Immature natural killer cell (primary cell): Measurements from ENCODE around the gene CNTN6. TPM values are rescaled to one million over a fixed set of nuclear protein-coding genes. Genes with fewer than 3 reads are reported as not detected.

Source experiments
- DNase-seq, 3 donors: peaks; one replicate each; pipeline ENCODE4 v3.0.0; 2022; ENCODE audit warnings: mixed read lengths in 1 of 3
- H3K27ac Mint-ChIP-seq, 6 donors: one replicate each; pipeline ENCODE4 v1.8.0; 2020; ENCODE audit warnings: mixed read lengths in 6 of 6, mild to moderate bottlenecking in 5 of 6, inconsistent platforms in 4 of 6, moderate library complexity in 3 of 6
- H3K27me3 Mint-ChIP-seq, 3 donors: one replicate each; pipeline ENCODE4 v1.8.0; 2020 to 2021; ENCODE audit warnings: low read depth in 3 of 3, mild to moderate bottlenecking in 3 of 3, mixed read lengths in 3 of 3, moderate library complexity in 3 of 3, inconsistent platforms in 1 of 3
- H3K36me3 Mint-ChIP-seq, 3 donors: one replicate each; pipeline ENCODE4 v1.8.0; 2020; ENCODE audit warnings: mixed read lengths in 3 of 3, inconsistent platforms in 2 of 3, mild to moderate bottlenecking in 2 of 3
- H3K4me1 Mint-ChIP-seq, 2 donors: one replicate each; pipeline ENCODE4 v1.8.0; 2020; ENCODE audit warnings: inconsistent platforms in 2 of 2, mild to moderate bottlenecking in 2 of 2, mixed read lengths in 2 of 2, moderate library complexity in 1 of 2
- H3K4me3 Mint-ChIP-seq, 5 donors: one replicate each; pipeline ENCODE4 v1.8.0; 2020; ENCODE audit warnings: mild to moderate bottlenecking in 5 of 5, mixed read lengths in 5 of 5, inconsistent platforms in 3 of 5, moderate library complexity in 3 of 5
- H3K9me3 Mint-ChIP-seq, 6 donors: one replicate each; pipeline ENCODE4 v1.8.0; 2020; ENCODE audit warnings: mild to moderate bottlenecking in 6 of 6, mixed read lengths in 6 of 6, inconsistent platforms in 4 of 6, moderate library complexity in 3 of 6
- polyA plus RNA-seq, 3 donors: library from polyadenylated mRNA; unstranded; fragments of 300-500 nt; fragmentation: Illumina TruSeq; gene quantifications; one replicate each; pipeline ENCODE4 v1.2.3, GENCODE V29; 2021

Gene CNTN6
- polyA plus RNA-seq, 3 donors from 2014 or later: not detected

DNA sequence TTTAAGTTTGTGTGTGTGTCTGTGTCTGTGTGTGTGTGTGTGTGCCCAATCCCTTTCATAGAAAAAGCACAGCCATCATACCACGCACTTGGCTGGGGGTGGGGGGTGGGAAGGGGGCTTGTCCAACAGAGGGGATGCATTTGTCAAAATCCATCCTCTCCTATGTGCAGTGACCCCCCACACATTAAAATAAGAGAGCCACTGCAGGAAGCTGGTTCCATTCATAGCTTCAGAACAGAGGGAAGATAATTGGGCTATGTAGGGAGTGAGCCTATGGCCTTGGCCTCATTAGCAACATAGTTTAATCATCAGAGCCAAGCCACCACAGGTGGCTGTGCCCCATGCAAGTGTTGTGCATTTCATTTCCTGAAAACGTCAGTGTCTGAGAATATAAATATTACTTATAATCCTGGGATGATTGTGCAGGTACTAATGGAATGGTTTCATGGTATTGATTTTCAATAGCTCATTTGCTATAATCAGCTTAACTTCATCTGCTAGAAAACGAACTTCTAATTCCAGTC, 330.8 kb downstream of the CNTN6 start:
- no peaks in the 10 kb centered on the region for H3K4me1 Mint-ChIP-seq
- H3K36me3 Mint-ChIP-seq: no peaks in the 10 kb centered on the region
- no peak for DNase-seq
- no peak overlapping the region for H3K27ac Mint-ChIP-seq
- no peak overlapping the region for H3K4me3 Mint-ChIP-seq
- H3K9me3 Mint-ChIP-seq: peaks cover 4 to 46% (median 14%) of the 10 kb centered on the region in 6 donors
- H3K27me3 Mint-ChIP-seq: no peaks in the 10 kb centered on the region

DNA sequence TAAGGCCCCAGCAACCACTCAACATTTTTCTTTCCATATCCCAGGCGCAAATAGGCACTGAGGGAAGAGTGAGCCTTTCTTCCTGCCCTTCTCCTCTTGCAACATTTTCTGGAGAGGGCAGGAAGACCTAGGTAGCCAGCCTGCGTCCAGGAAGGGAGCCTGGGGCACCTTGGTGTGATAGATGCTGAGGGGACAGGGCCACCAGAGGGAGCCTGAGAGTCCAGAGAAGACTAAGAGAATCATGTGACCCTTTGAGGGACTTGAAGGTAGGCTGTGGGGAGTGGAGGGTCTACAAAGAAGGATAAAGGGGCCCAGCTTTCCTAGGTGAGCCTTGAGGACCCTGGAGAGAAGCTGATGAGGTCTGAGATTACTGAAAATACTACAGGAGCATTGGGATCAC, 346.6 kb downstream of the CNTN6 start:
- Mint-ChIP-seq H3K4me1 (no peaks in the 10 kb centered on the region), H3K4me3 (no peak overlapping the region), H3K27me3 (no peaks in the 10 kb centered on the region), H3K27ac (no peak overlapping the region), H3K36me3 (no peaks in the 10 kb centered on the region), H3K9me3 (peaks cover 2 to 54% (median 17%) of the 10 kb centered on the region in 6 donors)
- no peak for DNase-seq

DNA sequence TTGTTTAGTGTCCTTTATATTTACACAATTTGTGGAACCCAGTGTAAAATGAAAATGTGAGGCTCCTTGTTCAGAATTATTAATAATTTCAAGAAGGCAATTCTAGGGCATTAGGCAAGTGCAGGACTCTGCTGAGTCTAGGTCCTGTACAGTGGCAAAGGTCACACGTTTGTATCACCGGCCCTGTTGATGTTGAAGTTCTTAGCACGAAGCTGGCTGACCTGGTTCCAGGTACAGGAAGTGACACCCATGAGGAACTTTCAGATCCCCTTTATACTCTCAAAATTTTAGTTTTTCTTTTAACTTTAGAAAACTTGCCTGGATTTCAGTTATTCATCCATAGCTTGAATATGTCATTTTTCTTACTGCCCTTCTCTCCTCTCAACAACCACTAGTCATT, 349.4 kb downstream of the CNTN6 start:
- DNase-seq: no peak
- Mint-ChIP-seq H3K4me3 (no peak overlapping the region), H3K4me1 (no peaks in the 10 kb centered on the region), H3K36me3 (no peaks in the 10 kb centered on the region), H3K27ac (no peak overlapping the region), H3K9me3 (peaks cover 6 to 59% (median 19%) of the 10 kb centered on the region in 6 donors), H3K27me3 (no peaks in the 10 kb centered on the region)

DNA sequence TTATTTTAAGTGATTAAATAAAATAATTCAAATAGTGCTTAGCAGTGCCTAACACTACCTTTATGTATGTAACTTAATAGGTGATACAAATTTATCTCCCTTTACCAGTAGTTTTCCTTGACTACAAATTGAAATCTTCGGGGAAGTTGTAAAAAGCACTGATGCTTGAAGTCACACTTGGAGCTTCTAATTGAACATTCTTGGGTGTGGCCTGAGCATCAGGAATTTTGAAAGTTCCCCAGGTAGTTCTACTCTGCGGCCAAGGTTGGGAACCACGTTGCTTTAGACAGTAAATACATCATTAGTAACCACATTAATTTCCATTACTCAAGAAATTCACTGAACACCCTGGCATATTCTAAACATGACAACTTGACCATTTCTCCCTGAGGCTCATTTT, 351.4 kb downstream of the CNTN6 start:
- H3K4me3 Mint-ChIP-seq: no peak overlapping the region
- no peaks in the 10 kb centered on the region for H3K27me3 Mint-ChIP-seq

DNA sequence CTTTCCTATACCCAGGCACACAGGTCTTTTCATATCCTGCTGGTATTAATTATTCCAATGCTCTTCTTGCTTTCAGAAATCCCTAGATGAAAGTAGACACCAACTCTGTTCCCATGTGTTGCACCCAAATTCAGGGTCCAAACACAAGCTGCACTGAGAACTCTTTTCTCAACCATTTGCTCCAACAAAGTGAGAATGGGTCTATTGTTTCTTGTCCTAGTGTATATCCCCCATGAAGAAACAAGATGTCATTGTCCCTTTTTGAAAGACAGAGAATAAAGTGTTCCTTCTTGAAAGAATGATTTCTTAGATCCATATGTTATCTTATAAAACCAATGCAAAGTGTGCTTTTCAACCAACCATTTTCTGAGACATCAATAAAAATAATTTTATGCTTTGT, 353.7 kb downstream of the CNTN6 start:
- Mint-ChIP-seq H3K27ac (no peak overlapping the region), H3K4me3 (no peak overlapping the region), H3K27me3 (no peaks in the 10 kb centered on the region), H3K36me3 (no peaks in the 10 kb centered on the region), H3K4me1 (no peaks in the 10 kb centered on the region), H3K9me3 (peaks cover 9 to 49% (median 15%) of the 10 kb centered on the region in 6 donors)
- no peak for DNase-seq

More for the DNA sequence above, 351.4 kb downstream of the CNTN6 start:
- no peak for DNase-seq
- no peaks in the 10 kb centered on the region for H3K4me1 Mint-ChIP-seq
- H3K36me3 Mint-ChIP-seq: no peaks in the 10 kb centered on the region
- no peak overlapping the region for H3K27ac Mint-ChIP-seq
- H3K9me3 Mint-ChIP-seq: peaks cover 7 to 61% (median 20%) of the 10 kb centered on the region in 6 donors

DNA sequence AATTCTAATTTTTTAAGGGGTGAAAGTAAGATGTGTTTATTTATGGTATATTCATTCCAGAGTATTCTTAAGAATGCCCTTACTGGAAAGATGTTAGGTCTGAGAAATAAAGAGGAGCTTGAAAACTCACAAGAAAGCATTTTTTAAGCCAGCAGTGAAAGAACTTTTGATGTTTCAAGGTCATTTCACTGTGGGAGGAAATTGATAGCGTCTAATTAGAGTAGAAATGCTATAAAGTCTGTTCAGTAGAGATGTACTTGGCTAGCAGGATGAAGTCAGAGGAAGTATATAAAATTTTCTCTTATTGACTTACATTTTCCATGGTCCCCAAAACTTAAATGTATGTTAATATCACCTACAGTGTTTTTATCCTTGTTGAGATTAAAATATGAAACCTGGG, 354.6 kb downstream of the CNTN6 start:
- Mint-ChIP-seq H3K4me1 (no peaks in the 10 kb centered on the region), H3K36me3 (no peaks in the 10 kb centered on the region), H3K27me3 (no peaks in the 10 kb centered on the region), H3K9me3 (peaks cover 9 to 53% (median 18%) of the 10 kb centered on the region in 6 donors), H3K27ac (no peak overlapping the region), H3K4me3 (no peak overlapping the region)
- no peak for DNase-seq

DNA sequence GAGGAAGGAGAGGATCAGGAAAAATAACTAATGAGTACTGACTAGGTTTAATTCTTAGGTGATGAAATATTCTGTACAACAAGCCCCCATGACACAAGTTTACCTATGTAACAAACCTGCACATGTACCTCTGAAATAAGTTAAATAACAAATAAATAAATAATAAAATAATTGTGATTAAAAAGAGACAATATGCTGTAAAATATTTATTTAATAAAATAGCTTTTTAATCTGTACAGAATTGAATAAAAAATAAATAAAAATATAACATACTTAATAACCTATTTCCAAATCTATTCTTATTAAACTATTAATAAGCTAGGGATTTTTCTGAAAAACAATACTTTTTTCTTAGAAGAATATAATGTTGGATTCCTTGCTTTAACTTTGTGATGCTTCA, 355.6 kb downstream of the CNTN6 start:
- no peaks in the 10 kb centered on the region for H3K27me3 Mint-ChIP-seq
- H3K27ac Mint-ChIP-seq: no peak overlapping the region
- no peaks in the 10 kb centered on the region for H3K4me1 Mint-ChIP-seq
- H3K36me3 Mint-ChIP-seq: no peaks in the 10 kb centered on the region
- no peak for DNase-seq
- peaks cover 10 to 48% (median 18%) of the 10 kb centered on the region in 6 donors for H3K9me3 Mint-ChIP-seq
- H3K4me3 Mint-ChIP-seq: no peak overlapping the region
